GM19193 (cell line): ENCODE results near the gene ACSL4.

ENCODE experiments used
- POLR2A ChIP-seq: IDR thresholded peaks from 4 replicates; pipeline ENCODE4 v1.6.1; 2011; ENCODE audit not compliant: insufficient read depth, insufficient read length; ENCODE audit errors: extremely low read depth

The ACSL4 gene

GRCh38 chrX:109740433-109740809 is 7.4 kb upstream of the ACSL4 start:
- no peak for TF ChIP-seq POLR2A

GRCh38 chrX:109739625-109740432 is 6.8 kb upstream of the ACSL4 start:
- no peak for TF ChIP-seq POLR2A

GRCh38 chrX:109735202-109735744 is 2.2 kb upstream of the ACSL4 start:
- TF ChIP-seq POLR2A: no peak

- no peak for TF ChIP-seq POLR2A
Measured at GRCh38 chrX:109733613-109734083, 591 bp upstream of the ACSL4 start.

- no peak for TF ChIP-seq POLR2A
Measured at GRCh38 chrX:109732017-109732801, 848 bp downstream of the ACSL4 start.

GRCh38 chrX:109728173-109728535 is 4.9 kb downstream of the ACSL4 start:
- TF ChIP-seq POLR2A: no peak

GRCh38 chrX:109720947-109721346 is 12.1 kb downstream of the ACSL4 start:
- no peak for TF ChIP-seq POLR2A

GRCh38 chrX:109719264-109719663 is 13.8 kb downstream of the ACSL4 start:
- no peak for TF ChIP-seq POLR2A

GRCh38 chrX:109716431-109717028 is 16.5 kb downstream of the ACSL4 start:
- TF ChIP-seq POLR2A: no peak

- TF ChIP-seq POLR2A: no peak
Measured at GRCh38 chrX:109714340-109714958, 18.6 kb downstream of the ACSL4 start.

- TF ChIP-seq POLR2A: no peak
Measured at GRCh38 chrX:109710181-109710580, 22.9 kb downstream of the ACSL4 start.

GRCh38 chrX:109709129-109709631 is 23.9 kb downstream of the ACSL4 start:
- no peak for TF ChIP-seq POLR2A

GRCh38 chrX:109707720-109708119 is 25.3 kb downstream of the ACSL4 start:
- no peak for TF ChIP-seq POLR2A

- TF ChIP-seq POLR2A: no peak
Measured at GRCh38 chrX:109707319-109707718, 25.7 kb downstream of the ACSL4 start.

GRCh38 chrX:109704563-109704962 is 28.5 kb downstream of the ACSL4 start:
- TF ChIP-seq POLR2A: no peak
